HepG2 (cell line): ENCODE measurements around the gene MTMR10. TPM values are rescaled to one million over a fixed set of nuclear protein-coding genes. Genes with fewer than 3 reads are reported as not detected.

ENCODE experiments used
- BRCA1 ChIP-seq: sonication (generic); formaldehyde crosslinking; IDR thresholded peaks from 2 replicates; pipeline ENCODE4 v1.4.0; 2020; ENCODE audit warnings: missing genetic modification reagents
- EHMT2 ChIP-seq: fragments of 200-600 bp; sonication (generic); IDR thresholded peaks from 2 replicates; pipeline ENCODE4 v1.7.0; 2017; ENCODE audit warnings: antibody characterized with exemption, low read depth, low read length, borderline replicate concordance
- EP300 ChIP-seq, 3 experiments: sonication (generic) in 1 of 3; formaldehyde crosslinking in 1 of 3; IDR thresholded peaks; 2 replicates each; pipeline versions ENCODE4 v1.5.1 to v1.6.1; 2011 to 2020; ENCODE audit warnings: low read depth in 2 of 3, low read length in 2 of 3, borderline replicate concordance in 1 of 3, improper control_type of control experiment in 1 of 3, mild to moderate bottlenecking in 1 of 3, missing genetic modification reagents in 1 of 3, moderate library complexity in 1 of 3
- MAX ChIP-seq: IDR thresholded peaks from 2 replicates; pipeline ENCODE4 v1.6.1; 2012; ENCODE audit warnings: inconsistent platforms
- NFAT5 ChIP-seq: sonication (generic); formaldehyde crosslinking; IDR thresholded peaks from 2 replicates; pipeline ENCODE4 v1.4.0; 2020; ENCODE audit warnings: missing genetic modification reagents
- NFRKB ChIP-seq: fragments of 450-650 bp; IDR thresholded peaks from 2 replicates; pipeline ENCODE4 v1.6.1; 2017
- PRDM10 ChIP-seq: sonication (generic); formaldehyde crosslinking; IDR thresholded peaks from 2 replicates; pipeline ENCODE4 v1.4.0; 2020; ENCODE audit warnings: low read depth, missing genetic modification reagents
- SALL1 ChIP-seq: sonication (generic); formaldehyde crosslinking; IDR thresholded peaks from 2 replicates; pipeline ENCODE4 v1.8.0; 2022; ENCODE audit warnings: mild to moderate bottlenecking, missing genetic modification reagents
- SOX13 ChIP-seq, 3 experiments: fragments of 450-650 bp in 1 of 3; sonication (generic) in 1 of 3; formaldehyde crosslinking in 1 of 3; IDR thresholded peaks in 2 of 3; conservative IDR thresholded peaks in 1 of 3; 2 replicates each; pipeline versions ENCODE4 v1.5.0 to v1.6.1; 2016 to 2020; ENCODE audit warnings: antibody characterized with exemption in 1 of 3, mild to moderate bottlenecking in 1 of 3, missing compliant biosample characterization in 1 of 3, missing genetic modification reagents in 1 of 3, moderate library complexity in 1 of 3
- ZNF496 ChIP-seq: sonication (generic); formaldehyde crosslinking; IDR thresholded peaks from 2 replicates; pipeline ENCODE4 v1.8.1; 2023; ENCODE audit warnings: mild to moderate bottlenecking, moderate library complexity, missing genetic modification reagents; ENCODE audit not compliant: insufficient replicate concordance
- ZNF510 ChIP-seq: sonication (generic); formaldehyde crosslinking; IDR thresholded peaks from 2 replicates; pipeline ENCODE4 v1.4.0; 2020; ENCODE audit warnings: low read depth, mild to moderate bottlenecking, missing genetic modification reagents
- ZNF782 ChIP-seq: sonication (generic); formaldehyde crosslinking; IDR thresholded peaks from 2 replicates; pipeline ENCODE4 v1.4.0; 2020; ENCODE audit warnings: missing genetic modification reagents, mild to moderate bottlenecking, borderline replicate concordance
- polyA plus RNA-seq, 8 experiments: library from polyadenylated mRNA; depleted of rRNA in 3 of 8; stranded (reverse) in 7 of 8; unstranded in 1 of 8; fragments of >200 nt; fragmentation: Illumina TruSeq in 4 of 8; extraction: Trizol in 4 of 8; gene quantifications; 2 replicates each; pipeline versions ENCODE4 v1.2.1 to v1.2.3, GENCODE V29; 2011 to 2016; ENCODE audit warnings: low read depth in 4 of 8, missing spikeins in 1 of 8, mixed read lengths in 1 of 8; ENCODE audit not compliant: insufficient read depth in 1 of 8
- total RNA-seq, 5 experiments: library from RNA; depleted of rRNA; stranded (reverse); fragments of >200 nt; fragmentation: Illumina TruSeq; extraction: Trizol; gene quantifications; 2 replicates each; pipeline ENCODE4 v1.2.3, GENCODE V29; 2016; ENCODE audit warnings: low read depth in 1 of 5

Gene MTMR10
- total and polyA plus RNA-seq, 2 of the 13 experiments (the other 11 are each of a cell fraction or from before 2014, with no cell fraction given), result 10.2 to 17.4 TPM

GRCh38 chr15:30992249-30992864 lies 929 bp upstream of the MTMR10 start (continued):
- TF ChIP-seq PRDM10 (CRISPR knock-in tag), result no peak
- no peak for TF ChIP-seq SOX13 (IDR thresholded peaks at IDR 0.05)
- TF ChIP-seq SOX13 (CRISPR knock-in tag; conservative IDR thresholded peaks at IDR 0.05 in 1 of 2, IDR thresholded peaks at IDR 0.05 in 1 of 2), result no peak
- no peak for TF ChIP-seq NFAT5 (CRISPR knock-in tag)
- no peak for TF ChIP-seq BRCA1 (CRISPR knock-in tag)
- TF ChIP-seq MAX, result peak; percentile 73
- TF ChIP-seq EP300 (IDR thresholded peaks at IDR 0.05; ENCODE audit: low read depth in 2 of 2, low read length in 2 of 2), result no peak
- no peak for TF ChIP-seq EP300 (CRISPR knock-in tag; IDR thresholded peaks at IDR 0.05; ENCODE audit: borderline replicate concordance)
- TF ChIP-seq ZNF496 (CRISPR knock-in tag), result no peak
- TF ChIP-seq ZNF510 (CRISPR knock-in tag), result no peak
- no peak for TF ChIP-seq EHMT2
- no peak for TF ChIP-seq SALL1 (CRISPR knock-in tag)
- no peak for TF ChIP-seq ZNF782 (CRISPR knock-in tag)
- TF ChIP-seq NFRKB, result no peak
- TF ChIP-seq, all 625 proteins: peak for 9
